OCI-LY3 (cell line): ENCODE data around the gene PCSK1.

Experiments
- EZH2phosphoT487 ChIP-seq: fragments of 200-600 bp; shearing (Covaris generic); IDR thresholded peaks from 2 replicates; pipeline ENCODE4 v1.6.1; 2018; ENCODE audit warnings: antibody characterized with exemption, mixed run types, low read depth
- TF ChIP-seq, protein P1 (sequence below): fragments of 200-600, 300-600 bp; sonication (generic); IDR thresholded peaks from 2 replicates; pipeline ENCODE4 v1.5.1; 2014; ENCODE audit warnings: antibody characterized with exemption, low read length, low read depth

DNA sequence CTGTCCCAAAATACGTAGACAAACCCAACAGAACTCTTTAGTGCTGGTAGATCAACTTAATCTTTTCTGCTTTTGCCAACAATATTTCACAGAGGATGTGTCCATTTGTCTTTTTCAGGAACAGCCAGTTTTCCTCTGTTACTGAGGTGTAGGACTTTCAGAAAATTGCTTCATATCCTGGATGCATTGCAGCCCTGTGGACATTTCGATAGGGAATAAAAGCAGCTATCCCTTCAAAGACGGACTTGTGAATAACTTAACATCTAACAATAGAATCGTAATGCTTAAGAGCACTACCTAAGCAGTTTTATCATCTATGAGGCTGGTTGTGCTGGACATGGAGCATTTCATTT lies 59.7 kb downstream of the PCSK1 start:
- TF ChIP-seq, protein P1, sequence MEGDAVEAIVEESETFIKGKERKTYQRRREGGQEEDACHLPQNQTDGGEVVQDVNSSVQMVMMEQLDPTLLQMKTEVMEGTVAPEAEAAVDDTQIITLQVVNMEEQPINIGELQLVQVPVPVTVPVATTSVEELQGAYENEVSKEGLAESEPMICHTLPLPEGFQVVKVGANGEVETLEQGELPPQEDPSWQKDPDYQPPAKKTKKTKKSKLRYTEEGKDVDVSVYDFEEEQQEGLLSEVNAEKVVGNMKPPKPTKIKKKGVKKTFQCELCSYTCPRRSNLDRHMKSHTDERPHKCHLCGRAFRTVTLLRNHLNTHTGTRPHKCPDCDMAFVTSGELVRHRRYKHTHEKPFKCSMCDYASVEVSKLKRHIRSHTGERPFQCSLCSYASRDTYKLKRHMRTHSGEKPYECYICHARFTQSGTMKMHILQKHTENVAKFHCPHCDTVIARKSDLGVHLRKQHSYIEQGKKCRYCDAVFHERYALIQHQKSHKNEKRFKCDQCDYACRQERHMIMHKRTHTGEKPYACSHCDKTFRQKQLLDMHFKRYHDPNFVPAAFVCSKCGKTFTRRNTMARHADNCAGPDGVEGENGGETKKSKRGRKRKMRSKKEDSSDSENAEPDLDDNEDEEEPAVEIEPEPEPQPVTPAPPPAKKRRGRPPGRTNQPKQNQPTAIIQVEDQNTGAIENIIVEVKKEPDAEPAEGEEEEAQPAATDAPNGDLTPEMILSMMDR = no peak
- no peak for TF ChIP-seq EZH2phosphoT487
